Astrocyte (in vitro differentiated cells and primary cell): Measurements from ENCODE around the gene PARD3B. TPM values are rescaled to one million over a fixed set of nuclear protein-coding genes. Genes with fewer than 3 reads are reported as not detected.

Experiments used
- DNase-seq: peaks from one replicate; pipeline ENCODE4 v3.0.0-alpha.2; 2010; ENCODE audit warnings: low read depth
- FAIRE-seq: peaks from 2 replicates; lab custom pipeline; 2011; peaks lifted over from hg19 to GRCh38; lab: Jason Lieb, UNC
- H2AFZ ChIP-seq: 2 replicates; pipeline ENCODE4 v1.6.0; 2012; ENCODE audit warnings: low read depth, low read length, inconsistent platforms
- H3K27ac ChIP-seq: 2 replicates; pipeline ENCODE4 v1.5.1; 2011; ENCODE audit warnings: low read depth, low read length, inconsistent platforms
- H3K27me3 ChIP-seq: 2 replicates; pipeline ENCODE4 v1.6.0; 2011; ENCODE audit warnings: low read length, inconsistent platforms; ENCODE audit not compliant: insufficient read depth
- H3K36me3 ChIP-seq: 2 replicates; pipeline ENCODE4 v1.5.1; 2011; ENCODE audit warnings: low read length, inconsistent platforms; ENCODE audit not compliant: insufficient read depth
- H3K4me1 ChIP-seq: 2 replicates; pipeline ENCODE4 v1.5.1; 2011; ENCODE audit warnings: low read length, inconsistent platforms; ENCODE audit not compliant: insufficient read depth
- H3K4me2 ChIP-seq: 2 replicates; pipeline ENCODE4 v1.6.0; 2012; ENCODE audit warnings: low read length, inconsistent platforms
- H3K4me3 ChIP-seq: 2 replicates; pipeline ENCODE4 v1.5.1; 2011; ENCODE audit warnings: low read depth, mild to moderate bottlenecking, low read length, inconsistent platforms; ENCODE audit not compliant: insufficient read depth
- H3K79me2 ChIP-seq: 2 replicates; pipeline ENCODE4 v1.6.0; 2012; ENCODE audit warnings: mild to moderate bottlenecking, low read length, inconsistent platforms; ENCODE audit not compliant: insufficient read depth
- H3K9ac ChIP-seq: 2 replicates; pipeline ENCODE4 v1.6.0; 2012; ENCODE audit warnings: mild to moderate bottlenecking, low read length, inconsistent platforms
- H3K9me3 ChIP-seq: 2 replicates; pipeline ENCODE4 v1.5.1; 2012; ENCODE audit warnings: low read depth, mild to moderate bottlenecking, low read length, inconsistent platforms; ENCODE audit not compliant: insufficient read depth
- H4K20me1 ChIP-seq: 2 replicates; pipeline ENCODE4 v1.6.0; 2012; ENCODE audit warnings: low read length, inconsistent platforms; ENCODE audit not compliant: insufficient read depth
- H3K27ac Mint-ChIP-seq: one replicate; pipeline ENCODE4 v1.8.0; 2021; ENCODE audit warnings: mild to moderate bottlenecking, mixed read lengths; ENCODE audit not compliant: unreplicated experiment
- H3K27me3 Mint-ChIP-seq: one replicate; pipeline ENCODE4 v1.8.0; 2021; ENCODE audit warnings: low read depth, mixed read lengths; ENCODE audit not compliant: unreplicated experiment
- H3K36me3 Mint-ChIP-seq: one replicate; pipeline ENCODE4 v1.8.0; 2021; ENCODE audit warnings: low read depth, mixed read lengths; ENCODE audit not compliant: unreplicated experiment
- H3K4me1 Mint-ChIP-seq: one replicate; pipeline ENCODE4 v1.8.0; 2021; ENCODE audit warnings: low read depth, mixed read lengths; ENCODE audit not compliant: unreplicated experiment
- H3K4me3 Mint-ChIP-seq: one replicate; pipeline ENCODE4 v1.8.0; 2021; ENCODE audit warnings: mild to moderate bottlenecking, moderate library complexity, mixed read lengths; ENCODE audit not compliant: unreplicated experiment
- H3K9me3 Mint-ChIP-seq: one replicate; pipeline ENCODE4 v1.8.0; 2021; ENCODE audit warnings: mild to moderate bottlenecking, mixed read lengths; ENCODE audit not compliant: unreplicated experiment
- EZH2 ChIP-seq: IDR thresholded peaks from 2 replicates; pipeline ENCODE4 v1.6.1; 2012; ENCODE audit warnings: mild to moderate bottlenecking, low read length, inconsistent platforms; ENCODE audit not compliant: insufficient read depth
- total RNA-seq: library from RNA; stranded (reverse); gene quantifications from 2 replicates; pipeline ENCODE4 v1.2.1, GENCODE V29; 2021
- TF ChIP-seq, protein P1 (sequence below): IDR thresholded peaks from 2 replicates; pipeline ENCODE4 v1.5.1; 2011; ENCODE audit warnings: low read depth, mild to moderate bottlenecking, inconsistent platforms, low read length, moderate library complexity; ENCODE audit not compliant: insufficient read depth

Gene PARD3B
- total RNA-seq, 1 donor from 2014 or later = 6.5 TPM

DNA sequence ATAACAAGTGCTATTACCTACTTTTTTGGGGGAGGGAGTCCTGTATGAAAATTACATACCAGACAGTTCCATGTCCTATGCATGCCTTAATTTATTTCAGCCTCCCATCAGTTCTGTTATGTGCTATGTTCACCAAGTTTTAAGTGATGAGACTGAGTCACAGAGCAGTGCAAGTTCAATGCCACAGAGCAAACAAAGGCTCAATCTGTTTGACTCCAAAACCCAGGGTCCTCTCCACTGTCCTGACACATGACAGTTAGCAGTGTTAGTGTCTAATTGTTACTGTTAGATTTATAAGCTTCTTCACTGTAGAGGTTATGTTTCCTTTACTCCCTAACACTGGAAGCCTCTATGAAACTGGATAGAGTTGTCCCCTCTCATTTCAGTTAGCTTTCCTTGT lies 498.0 kb downstream of the PARD3B start:
- no peak overlapping the region for H3K27ac ChIP-seq
- no peak overlapping the region for H3K9ac ChIP-seq
- no peaks in the 10 kb centered on the region for H3K79me2 ChIP-seq
- no peaks in the 10 kb centered on the region for H3K36me3 ChIP-seq
- no peaks in the 10 kb centered on the region for H3K9me3 ChIP-seq
- no peak overlapping the region for H3K4me3 Mint-ChIP-seq
- no peaks in the 10 kb centered on the region for H3K4me1 ChIP-seq
- no peaks in the 10 kb centered on the region for H3K27me3 ChIP-seq
- no peak for FAIRE-seq
- H3K4me1 Mint-ChIP-seq = no peaks in the 10 kb centered on the region
- no peak overlapping the region for H3K27ac Mint-ChIP-seq
- H3K4me2 ChIP-seq = no peak overlapping the region
- no peak overlapping the region for H2AFZ ChIP-seq
- H3K4me3 ChIP-seq = no peak overlapping the region
- no peaks in the 10 kb centered on the region for H3K27me3 Mint-ChIP-seq
- no peaks in the 10 kb centered on the region for H4K20me1 ChIP-seq
- H3K36me3 Mint-ChIP-seq = no peaks in the 10 kb centered on the region
- no peaks in the 10 kb centered on the region for H3K9me3 Mint-ChIP-seq
- TF ChIP-seq, protein P1, sequence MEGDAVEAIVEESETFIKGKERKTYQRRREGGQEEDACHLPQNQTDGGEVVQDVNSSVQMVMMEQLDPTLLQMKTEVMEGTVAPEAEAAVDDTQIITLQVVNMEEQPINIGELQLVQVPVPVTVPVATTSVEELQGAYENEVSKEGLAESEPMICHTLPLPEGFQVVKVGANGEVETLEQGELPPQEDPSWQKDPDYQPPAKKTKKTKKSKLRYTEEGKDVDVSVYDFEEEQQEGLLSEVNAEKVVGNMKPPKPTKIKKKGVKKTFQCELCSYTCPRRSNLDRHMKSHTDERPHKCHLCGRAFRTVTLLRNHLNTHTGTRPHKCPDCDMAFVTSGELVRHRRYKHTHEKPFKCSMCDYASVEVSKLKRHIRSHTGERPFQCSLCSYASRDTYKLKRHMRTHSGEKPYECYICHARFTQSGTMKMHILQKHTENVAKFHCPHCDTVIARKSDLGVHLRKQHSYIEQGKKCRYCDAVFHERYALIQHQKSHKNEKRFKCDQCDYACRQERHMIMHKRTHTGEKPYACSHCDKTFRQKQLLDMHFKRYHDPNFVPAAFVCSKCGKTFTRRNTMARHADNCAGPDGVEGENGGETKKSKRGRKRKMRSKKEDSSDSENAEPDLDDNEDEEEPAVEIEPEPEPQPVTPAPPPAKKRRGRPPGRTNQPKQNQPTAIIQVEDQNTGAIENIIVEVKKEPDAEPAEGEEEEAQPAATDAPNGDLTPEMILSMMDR = no peak
- TF ChIP-seq EZH2 = no peak
- DNase-seq = no peak

DNA sequence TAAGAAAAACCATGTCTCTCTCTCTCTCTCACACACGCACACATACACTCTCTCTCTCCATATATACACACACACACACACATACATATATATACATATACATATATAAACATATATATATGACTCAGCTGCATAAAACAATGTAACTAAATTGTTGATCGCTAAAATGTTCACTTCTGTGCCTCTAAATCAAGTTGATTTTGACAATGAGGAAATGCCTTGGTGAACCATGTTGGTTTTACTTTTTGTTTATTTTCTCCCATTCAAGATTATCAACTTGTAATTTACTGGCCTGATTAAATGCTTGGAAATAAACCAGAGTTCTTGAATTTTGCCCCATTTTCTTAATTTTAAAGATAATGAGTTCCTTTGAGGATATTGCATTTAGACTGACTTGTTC lies 500.4 kb downstream of the PARD3B start:
- Mint-ChIP-seq H3K4me1 (no peaks in the 10 kb centered on the region), H3K9me3 (no peaks in the 10 kb centered on the region), H3K27ac (no peak overlapping the region)

DNA sequence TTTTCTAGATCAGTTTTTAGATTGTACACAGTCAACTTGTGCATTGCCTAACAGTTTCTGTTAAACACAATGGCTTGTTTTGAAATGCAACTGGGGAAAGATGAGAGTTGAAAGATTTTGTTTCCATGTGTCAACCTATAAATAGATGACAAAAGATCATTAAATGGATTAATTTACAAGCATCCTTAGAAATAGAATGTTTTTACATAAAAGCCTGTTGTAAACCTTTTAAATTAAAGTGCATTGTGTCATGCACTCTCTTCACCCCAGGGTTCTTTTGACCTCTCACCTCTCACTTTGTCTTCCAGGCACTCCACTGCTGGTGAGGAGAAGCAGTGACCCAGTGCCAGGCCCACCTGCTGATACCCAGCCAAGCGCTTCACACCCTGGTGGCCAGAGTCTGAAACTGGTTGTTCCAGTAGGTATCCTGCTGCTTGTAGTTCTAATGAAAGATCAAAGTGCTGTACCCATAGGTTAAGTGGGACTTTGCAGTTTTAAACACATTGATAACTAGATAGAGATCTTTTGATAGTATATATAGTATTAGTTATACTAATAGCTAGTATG lies 502.1 kb downstream of the PARD3B start:
- H3K27ac Mint-ChIP-seq = no peak overlapping the region

More for the DNA sequence above, 500.4 kb downstream of the PARD3B start:
- no peak overlapping the region for H3K27ac ChIP-seq
- H3K27me3 ChIP-seq = no peaks in the 10 kb centered on the region
- FAIRE-seq (no peak), DNase-seq (no peak)
- no peak overlapping the region for H3K4me2 ChIP-seq
- H3K79me2 ChIP-seq = no peaks in the 10 kb centered on the region
- no peaks in the 10 kb centered on the region for H3K36me3 ChIP-seq
- no peaks in the 10 kb centered on the region for H3K9me3 ChIP-seq
- no peak overlapping the region for H2AFZ ChIP-seq
- H4K20me1 ChIP-seq = no peaks in the 10 kb centered on the region
- no peak overlapping the region for H3K9ac ChIP-seq
- Mint-ChIP-seq H3K36me3 (no peaks in the 10 kb centered on the region), H3K4me3 (no peak overlapping the region), H3K27me3 (no peaks in the 10 kb centered on the region)
- H3K4me1 ChIP-seq = no peaks in the 10 kb centered on the region
- no peak for TF ChIP-seq EZH2
- TF ChIP-seq, protein P1 = no peak
- no peak overlapping the region for H3K4me3 ChIP-seq

More for the DNA sequence above, 502.1 kb downstream of the PARD3B start:
- no peak overlapping the region for H2AFZ ChIP-seq
- no peaks in the 10 kb centered on the region for H3K4me1 Mint-ChIP-seq
- no peaks in the 10 kb centered on the region for H3K79me2 ChIP-seq
- TF ChIP-seq, protein P1 = no peak
- no peak for TF ChIP-seq EZH2
- no peak overlapping the region for H3K27ac ChIP-seq
- H3K4me1 ChIP-seq = no peaks in the 10 kb centered on the region
- H4K20me1 ChIP-seq = no peaks in the 10 kb centered on the region
- H3K9me3 ChIP-seq = no peaks in the 10 kb centered on the region
- H3K9me3 Mint-ChIP-seq = no peaks in the 10 kb centered on the region
- H3K27me3 Mint-ChIP-seq = no peaks in the 10 kb centered on the region
- H3K9ac ChIP-seq = no peak overlapping the region
- H3K4me3 Mint-ChIP-seq = no peak overlapping the region
- H3K4me2 ChIP-seq = no peak overlapping the region
- no peak overlapping the region for H3K4me3 ChIP-seq
- H3K27me3 ChIP-seq = no peaks in the 10 kb centered on the region
- no peaks in the 10 kb centered on the region for H3K36me3 ChIP-seq
- no peaks in the 10 kb centered on the region for H3K36me3 Mint-ChIP-seq
- DNase-seq = no peak
- FAIRE-seq = no peak
